Right lobe of liver (tissue), 6 donors: ENCODE measurements around the gene AHNAK. TPM values are rescaled to one million over a fixed set of nuclear protein-coding genes. Genes with fewer than 3 reads are reported as not detected.

Experiments
- ATAC-seq, 4 donors: fragments of 200-7000 bp; cut with Tn5 transposase; one replicate each; pipeline ENCODE4 v1.9.1; 2020; ENCODE audit warnings: mild to moderate bottlenecking in 4 of 4, moderate library complexity in 4 of 4
- DNase-seq, 3 donors: peaks; one replicate each; pipeline ENCODE4 v3.0.0-alpha.2; 2020
- H3K27ac ChIP-seq, 3 donors: fragments of 200-600 bp; one replicate each; pipeline ENCODE4 v1.8.0; 2022
- H3K27me3 ChIP-seq, 2 donors: fragments of 200-600 bp; one replicate each; pipeline ENCODE4 v1.8.0; 2022
- H3K36me3 ChIP-seq, 4 donors: fragments of 200-600 bp; sonication (generic) in 1 of 4; one replicate each; pipeline versions ENCODE4 v1.5.1 to v1.8.0; 2017 to 2022; ENCODE audit warnings: control low read depth in 1 of 4
- H3K4me1 ChIP-seq, 4 donors: fragments of 200-600 bp; sonication (generic) in 1 of 4; one replicate each; pipeline versions ENCODE4 v1.5.1 to v1.8.0; 2017 to 2022; ENCODE audit warnings: control low read depth in 1 of 4
- H3K4me3 ChIP-seq, 3 donors: fragments of 200-600 bp; one replicate each; pipeline ENCODE4 v1.8.0; 2022
- H3K9me3 ChIP-seq, 4 donors: fragments of 200-600 bp; sonication (generic) in 1 of 4; one replicate each; pipeline versions ENCODE4 v1.5.1 to v1.8.0; 2017 to 2022; ENCODE audit warnings: control low read depth in 1 of 4
- POLR2A ChIP-seq: fragments of 450-650 bp; IDR thresholded peaks from one replicate; pipeline ENCODE4 v1.6.1; 2017; ENCODE audit warnings: antibody characterized with exemption, mild to moderate bottlenecking
- WGBS: methylation state at CpG from one replicate; pipeline ENCODE4 v1.1.6; 2018; ENCODE audit warnings: low coverage, low lambda C conversion rate; ENCODE audit not compliant: insufficient coverage; ENCODE audit errors: missing lambda C conversion rate; 5-methylcytosine and 5-hydroxymethylcytosine counted together
- intact Hi-C, 2 donors: fragments of 100-400 bp; cut with DNase I; formaldehyde crosslinking; loops; one replicate each; pipeline versions ENCODE4 v1.11.2 to v1.14.1; 2022
- total RNA-seq, 6 experiments: library from RNA; depleted of rRNA in 2 of 6; stranded (reverse); fragments of >200 nt in 2 of 6; fragmentation: NEBNext Ultra II Directional in 3 of 6; extraction: Animal tissue kit (Norgen Biotek cat#: 25700) in 3 of 6; gene quantifications; one replicate each; pipeline versions ENCODE4 v1.1.0 to v1.2.4, GENCODE V29; 2016 to 2023
- TF ChIP-seq, protein P1 (sequence below), 4 donors: fragments of 200-600 bp in 3 of 4; fragments of 450-650 bp in 1 of 4; IDR thresholded peaks; one replicate each; pipeline versions ENCODE4 v1.5.1 to v1.8.0; 2016 to 2022; ENCODE audit warnings: antibody characterized with exemption in 4 of 4, mild to moderate bottlenecking in 2 of 4
- donor health status: DM: no; HTN: yes; CAD: no.
- donor health status: DM: no; HTN: no; CAD: no.
- donor health status: DM: no; HTN: no; CAD: no.
- donor health status: DM: no; HTN: yes; CAD: no.
- donor health status: DM: no; HTN: yes; CAD: no.

AHNAK gene
- total RNA-seq, 6 experiments from 2014 or later: 91.0 to 180 (median 113) TPM

GRCh38 chr11:62406034-62406433, 140.6 kb downstream of the AHNAK start:
- H3K27me3 ChIP-seq: no peaks in the 10 kb centered on the region
- no peaks in the 10 kb centered on the region for H3K9me3 ChIP-seq
- no peaks in the 10 kb centered on the region for H3K4me1 ChIP-seq
- WGBS: 56% methylated on average over 2 of the region's 4 CpGs
- no peak overlapping the region for H3K4me3 ChIP-seq
- TF ChIP-seq, protein P1, sequence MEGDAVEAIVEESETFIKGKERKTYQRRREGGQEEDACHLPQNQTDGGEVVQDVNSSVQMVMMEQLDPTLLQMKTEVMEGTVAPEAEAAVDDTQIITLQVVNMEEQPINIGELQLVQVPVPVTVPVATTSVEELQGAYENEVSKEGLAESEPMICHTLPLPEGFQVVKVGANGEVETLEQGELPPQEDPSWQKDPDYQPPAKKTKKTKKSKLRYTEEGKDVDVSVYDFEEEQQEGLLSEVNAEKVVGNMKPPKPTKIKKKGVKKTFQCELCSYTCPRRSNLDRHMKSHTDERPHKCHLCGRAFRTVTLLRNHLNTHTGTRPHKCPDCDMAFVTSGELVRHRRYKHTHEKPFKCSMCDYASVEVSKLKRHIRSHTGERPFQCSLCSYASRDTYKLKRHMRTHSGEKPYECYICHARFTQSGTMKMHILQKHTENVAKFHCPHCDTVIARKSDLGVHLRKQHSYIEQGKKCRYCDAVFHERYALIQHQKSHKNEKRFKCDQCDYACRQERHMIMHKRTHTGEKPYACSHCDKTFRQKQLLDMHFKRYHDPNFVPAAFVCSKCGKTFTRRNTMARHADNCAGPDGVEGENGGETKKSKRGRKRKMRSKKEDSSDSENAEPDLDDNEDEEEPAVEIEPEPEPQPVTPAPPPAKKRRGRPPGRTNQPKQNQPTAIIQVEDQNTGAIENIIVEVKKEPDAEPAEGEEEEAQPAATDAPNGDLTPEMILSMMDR (IDR thresholded peaks at IDR 0.05): no peak
- no peak for TF ChIP-seq POLR2A
- DNase-seq (no peak), ATAC-seq (no peak)
- no peak overlapping the region for H3K27ac ChIP-seq
- H3K36me3 ChIP-seq: no peaks in the 10 kb centered on the region
- intact Hi-C loops: no loop called here

- Histone ChIP-seq H3K27me3 (no peaks in the 10 kb centered on the region), H3K4me3 (no peak overlapping the region), H3K4me1 (no peaks in the 10 kb centered on the region), H3K9me3 (no peaks in the 10 kb centered on the region), H3K27ac (no peak overlapping the region), H3K36me3 (no peaks in the 10 kb centered on the region)
- TF ChIP-seq POLR2A: no peak
- TF ChIP-seq, protein P1 (IDR thresholded peaks at IDR 0.05): no peak
- intact Hi-C loops: no loop called here
- DNase-seq: no peak
- 78% methylated on average over 5 of the region's 5 CpGs for WGBS
- no peak for ATAC-seq
Observed at GRCh38 chr11:62404901-62405300, 141.7 kb downstream of the AHNAK start.

- no peaks in the 10 kb centered on the region for H3K27me3 ChIP-seq
- DNase-seq: no peak
- no peaks in the 10 kb centered on the region for H3K36me3 ChIP-seq
- H3K27ac ChIP-seq: no peak overlapping the region
- H3K9me3 ChIP-seq: no peaks in the 10 kb centered on the region
- intact Hi-C loops: no loop called here
- no peak overlapping the region for H3K4me3 ChIP-seq
- TF ChIP-seq, protein P1 (IDR thresholded peaks at IDR 0.05): no peak
- TF ChIP-seq POLR2A: no peak
- no peak for ATAC-seq
- H3K4me1 ChIP-seq: no peaks in the 10 kb centered on the region
- 96% methylated on average over 4 of the region's 6 CpGs for WGBS
Observed at GRCh38 chr11:62404435-62404834, 142.2 kb downstream of the AHNAK start.

DNA sequence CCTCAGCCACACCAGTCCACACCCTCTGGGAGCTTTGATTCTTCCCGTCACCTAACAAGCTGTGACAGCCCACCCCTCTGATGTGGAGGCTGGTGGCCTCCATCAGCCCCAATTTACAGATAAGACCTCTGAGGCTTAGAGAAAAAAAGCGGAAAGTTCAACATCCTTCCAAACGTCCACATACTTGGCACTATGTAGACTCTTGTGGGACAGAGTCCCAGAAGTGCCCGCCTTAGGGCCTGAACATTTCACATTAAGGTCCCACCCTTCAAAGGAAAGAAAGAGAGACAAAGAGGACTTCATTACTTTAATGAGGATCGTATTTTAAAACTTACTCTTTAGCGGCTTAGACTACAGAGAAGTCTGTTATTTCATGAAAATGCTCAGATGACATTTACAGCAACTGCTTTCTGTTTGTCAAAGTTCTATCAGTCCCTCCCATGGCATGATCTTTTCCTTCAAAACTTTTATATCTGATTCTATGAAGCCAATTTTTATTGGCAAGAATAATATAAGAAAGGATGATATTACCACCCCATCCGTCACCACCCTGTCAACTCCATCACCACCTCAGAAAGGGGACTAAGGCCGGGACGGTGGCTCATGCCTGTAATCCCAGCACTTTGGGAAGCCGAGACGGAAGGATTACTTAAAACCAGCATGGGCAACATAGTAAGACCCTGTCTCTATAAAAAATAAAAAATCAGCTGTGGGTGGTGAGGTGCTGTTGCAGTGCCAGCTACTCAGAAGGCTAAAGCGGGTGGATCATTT, 143.5 kb downstream of the AHNAK start:
- Histone ChIP-seq H3K36me3 (no peaks in the 10 kb centered on the region), H3K4me3 (no peak overlapping the region), H3K27me3 (no peaks in the 10 kb centered on the region), H3K27ac (no peak overlapping the region), H3K4me1 (peaks cover 0 to 5% (median 2%) of the 10 kb centered on the region in 4 donors), H3K9me3 (no peaks in the 10 kb centered on the region)
- no peak for DNase-seq
- TF ChIP-seq POLR2A: no peak
- TF ChIP-seq, protein P1 (IDR thresholded peaks at IDR 0.05): no peak
- intact Hi-C loops: no loop called here
- ATAC-seq: no peak
- 76% methylated on average over 12 of the region's 12 CpGs for WGBS
